Midbrain (tissue), 1 donor: ENCODE data around the gene LTA.

ENCODE experiments used
- DNase-seq: peaks from one replicate; lab custom pipeline; 2025; lab: John Stamatoyannopoulos, UW

LTA gene

DNA sequence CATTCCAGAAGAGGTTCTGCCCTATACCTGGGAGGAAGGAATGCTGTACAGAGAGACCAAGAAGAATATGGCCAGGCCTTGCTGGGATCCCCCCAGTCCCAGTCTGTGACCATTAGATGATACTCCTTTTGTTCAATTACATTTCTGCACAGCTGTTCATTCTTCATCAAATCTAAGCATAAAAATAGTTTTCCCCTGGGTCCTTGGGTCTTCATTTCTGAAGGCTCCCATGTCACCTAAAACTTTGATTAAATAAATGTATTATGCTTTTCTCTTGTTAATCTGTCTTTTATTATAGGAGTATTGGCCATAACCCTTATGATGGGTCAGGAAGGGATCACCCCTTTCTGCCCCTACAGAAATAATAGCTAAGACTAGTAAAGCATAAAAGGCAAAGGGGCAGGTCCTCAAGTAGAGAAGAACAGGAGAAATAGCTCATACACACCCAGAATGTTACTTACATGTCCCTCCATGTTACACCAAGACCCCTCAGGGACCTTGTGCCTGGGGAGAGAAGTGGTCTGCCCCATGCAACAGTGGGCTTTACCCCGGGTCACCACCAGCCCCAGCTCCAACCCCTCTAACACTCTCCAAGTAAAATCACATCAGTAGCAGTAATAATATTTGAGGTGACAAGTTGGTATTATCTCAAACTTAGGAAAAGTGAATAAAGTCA, 2.1 kb upstream of the LTA start:
- no peak for DNase-seq

DNA sequence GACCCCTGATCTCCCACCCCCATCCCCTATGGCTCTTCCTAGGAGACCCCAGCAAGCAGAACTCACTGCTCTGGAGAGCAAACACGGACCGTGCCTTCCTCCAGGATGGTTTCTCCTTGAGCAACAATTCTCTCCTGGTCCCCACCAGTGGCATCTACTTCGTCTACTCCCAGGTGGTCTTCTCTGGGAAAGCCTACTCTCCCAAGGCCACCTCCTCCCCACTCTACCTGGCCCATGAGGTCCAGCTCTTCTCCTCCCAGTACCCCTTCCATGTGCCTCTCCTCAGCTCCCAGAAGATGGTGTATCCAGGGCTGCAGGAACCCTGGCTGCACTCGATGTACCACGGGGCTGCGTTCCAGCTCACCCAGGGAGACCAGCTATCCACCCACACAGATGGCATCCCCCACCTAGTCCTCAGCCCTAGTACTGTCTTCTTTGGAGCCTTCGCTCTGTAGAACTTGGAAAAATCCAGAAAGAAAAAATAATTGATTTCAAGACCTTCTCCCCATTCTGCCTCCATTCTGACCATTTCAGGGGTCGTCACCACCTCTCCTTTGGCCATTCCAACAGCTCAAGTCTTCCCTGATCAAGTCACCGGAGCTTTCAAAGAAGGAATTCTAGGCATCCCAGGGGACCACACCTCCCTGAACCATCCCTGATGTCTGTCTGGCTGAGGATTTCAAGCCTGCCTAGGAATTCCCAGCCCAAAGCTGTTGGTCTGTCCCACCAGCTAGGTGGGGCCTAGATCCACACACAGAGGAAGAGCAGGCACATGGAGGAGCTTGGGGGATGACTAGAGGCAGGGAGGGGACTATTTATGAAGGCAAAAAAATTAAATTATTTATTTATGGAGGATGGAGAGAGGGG, 1.4 kb downstream of the LTA start:
- no peak for DNase-seq

DNA sequence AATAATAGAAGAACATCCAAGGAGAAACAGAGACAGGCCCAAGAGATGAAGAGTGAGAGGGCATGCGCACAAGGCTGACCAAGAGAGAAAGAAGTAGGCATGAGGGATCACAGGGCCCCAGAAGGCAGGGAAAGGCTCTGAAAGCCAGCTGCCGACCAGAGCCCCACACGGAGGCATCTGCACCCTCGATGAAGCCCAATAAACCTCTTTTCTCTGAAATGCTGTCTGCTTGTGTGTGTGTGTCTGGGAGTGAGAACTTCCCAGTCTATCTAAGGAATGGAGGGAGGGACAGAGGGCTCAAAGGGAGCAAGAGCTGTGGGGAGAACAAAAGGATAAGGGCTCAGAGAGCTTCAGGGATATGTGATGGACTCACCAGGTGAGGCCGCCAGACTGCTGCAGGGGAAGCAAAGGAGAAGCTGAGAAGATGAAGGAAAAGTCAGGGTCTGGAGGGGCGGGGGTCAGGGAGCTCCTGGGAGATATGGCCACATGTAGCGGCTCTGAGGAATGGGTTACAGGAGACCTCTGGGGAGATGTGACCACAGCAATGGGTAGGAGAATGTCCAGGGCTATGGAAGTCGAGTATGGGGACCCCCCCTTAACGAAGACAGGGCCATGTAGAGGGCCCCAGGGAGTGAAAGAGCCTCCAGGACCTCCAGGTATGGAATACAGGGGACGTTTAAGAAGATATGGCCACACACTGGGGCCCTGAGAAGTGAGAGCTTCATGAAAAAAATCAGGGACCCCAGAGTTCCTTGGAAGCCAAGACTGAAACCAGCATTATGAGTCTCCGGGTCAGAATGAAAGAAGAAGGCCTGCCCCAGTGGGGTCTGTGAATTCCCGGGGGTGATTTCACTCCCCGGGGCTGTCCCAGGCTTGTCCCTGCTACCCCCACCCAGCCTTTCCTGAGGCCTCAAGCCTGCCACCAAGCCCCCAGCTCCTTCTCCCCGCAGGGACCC, 2.3 kb downstream of the LTA start:
- DNase-seq, result no peak

DNA sequence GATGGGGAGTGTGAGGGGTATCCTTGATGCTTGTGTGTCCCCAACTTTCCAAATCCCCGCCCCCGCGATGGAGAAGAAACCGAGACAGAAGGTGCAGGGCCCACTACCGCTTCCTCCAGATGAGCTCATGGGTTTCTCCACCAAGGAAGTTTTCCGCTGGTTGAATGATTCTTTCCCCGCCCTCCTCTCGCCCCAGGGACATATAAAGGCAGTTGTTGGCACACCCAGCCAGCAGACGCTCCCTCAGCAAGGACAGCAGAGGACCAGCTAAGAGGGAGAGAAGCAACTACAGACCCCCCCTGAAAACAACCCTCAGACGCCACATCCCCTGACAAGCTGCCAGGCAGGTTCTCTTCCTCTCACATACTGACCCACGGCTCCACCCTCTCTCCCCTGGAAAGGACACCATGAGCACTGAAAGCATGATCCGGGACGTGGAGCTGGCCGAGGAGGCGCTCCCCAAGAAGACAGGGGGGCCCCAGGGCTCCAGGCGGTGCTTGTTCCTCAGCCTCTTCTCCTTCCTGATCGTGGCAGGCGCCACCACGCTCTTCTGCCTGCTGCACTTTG, 3.3 kb downstream of the LTA start, which contains the start of gene TNF:
TNF (plus strand) TSS at position 231 of the 567 bp plus-strand sequence; CDS start at position 408, 177 bp downstream.
- no peak for DNase-seq

DNA sequence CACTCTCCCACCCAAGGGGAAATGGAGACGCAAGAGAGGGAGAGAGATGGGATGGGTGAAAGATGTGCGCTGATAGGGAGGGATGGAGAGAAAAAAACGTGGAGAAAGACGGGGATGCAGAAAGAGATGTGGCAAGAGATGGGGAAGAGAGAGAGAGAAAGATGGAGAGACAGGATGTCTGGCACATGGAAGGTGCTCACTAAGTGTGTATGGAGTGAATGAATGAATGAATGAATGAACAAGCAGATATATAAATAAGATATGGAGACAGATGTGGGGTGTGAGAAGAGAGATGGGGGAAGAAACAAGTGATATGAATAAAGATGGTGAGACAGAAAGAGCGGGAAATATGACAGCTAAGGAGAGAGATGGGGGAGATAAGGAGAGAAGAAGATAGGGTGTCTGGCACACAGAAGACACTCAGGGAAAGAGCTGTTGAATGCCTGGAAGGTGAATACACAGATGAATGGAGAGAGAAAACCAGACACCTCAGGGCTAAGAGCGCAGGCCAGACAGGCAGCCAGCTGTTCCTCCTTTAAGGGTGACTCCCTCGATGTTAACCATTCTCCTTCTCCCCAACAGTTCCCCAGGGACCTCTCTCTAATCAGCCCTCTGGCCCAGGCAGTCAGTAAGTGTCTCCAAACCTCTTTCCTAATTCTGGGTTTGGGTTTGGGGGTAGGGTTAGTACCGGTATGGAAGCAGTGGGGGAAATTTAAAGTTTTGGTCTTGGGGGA, 4.0 kb downstream of the LTA start:
- no peak for DNase-seq

DNA sequence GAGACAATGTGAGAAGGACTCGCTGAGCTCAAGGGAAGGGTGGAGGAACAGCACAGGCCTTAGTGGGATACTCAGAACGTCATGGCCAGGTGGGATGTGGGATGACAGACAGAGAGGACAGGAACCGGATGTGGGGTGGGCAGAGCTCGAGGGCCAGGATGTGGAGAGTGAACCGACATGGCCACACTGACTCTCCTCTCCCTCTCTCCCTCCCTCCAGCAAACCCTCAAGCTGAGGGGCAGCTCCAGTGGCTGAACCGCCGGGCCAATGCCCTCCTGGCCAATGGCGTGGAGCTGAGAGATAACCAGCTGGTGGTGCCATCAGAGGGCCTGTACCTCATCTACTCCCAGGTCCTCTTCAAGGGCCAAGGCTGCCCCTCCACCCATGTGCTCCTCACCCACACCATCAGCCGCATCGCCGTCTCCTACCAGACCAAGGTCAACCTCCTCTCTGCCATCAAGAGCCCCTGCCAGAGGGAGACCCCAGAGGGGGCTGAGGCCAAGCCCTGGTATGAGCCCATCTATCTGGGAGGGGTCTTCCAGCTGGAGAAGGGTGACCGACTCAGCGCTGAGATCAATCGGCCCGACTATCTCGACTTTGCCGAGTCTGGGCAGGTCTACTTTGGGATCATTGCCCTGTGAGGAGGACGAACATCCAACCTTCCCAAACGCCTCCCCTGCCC, 4.9 kb downstream of the LTA start:
- no peak for DNase-seq

DNA sequence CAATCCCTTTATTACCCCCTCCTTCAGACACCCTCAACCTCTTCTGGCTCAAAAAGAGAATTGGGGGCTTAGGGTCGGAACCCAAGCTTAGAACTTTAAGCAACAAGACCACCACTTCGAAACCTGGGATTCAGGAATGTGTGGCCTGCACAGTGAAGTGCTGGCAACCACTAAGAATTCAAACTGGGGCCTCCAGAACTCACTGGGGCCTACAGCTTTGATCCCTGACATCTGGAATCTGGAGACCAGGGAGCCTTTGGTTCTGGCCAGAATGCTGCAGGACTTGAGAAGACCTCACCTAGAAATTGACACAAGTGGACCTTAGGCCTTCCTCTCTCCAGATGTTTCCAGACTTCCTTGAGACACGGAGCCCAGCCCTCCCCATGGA, 5.5 kb downstream of the LTA start:
- no peak for DNase-seq

DNA sequence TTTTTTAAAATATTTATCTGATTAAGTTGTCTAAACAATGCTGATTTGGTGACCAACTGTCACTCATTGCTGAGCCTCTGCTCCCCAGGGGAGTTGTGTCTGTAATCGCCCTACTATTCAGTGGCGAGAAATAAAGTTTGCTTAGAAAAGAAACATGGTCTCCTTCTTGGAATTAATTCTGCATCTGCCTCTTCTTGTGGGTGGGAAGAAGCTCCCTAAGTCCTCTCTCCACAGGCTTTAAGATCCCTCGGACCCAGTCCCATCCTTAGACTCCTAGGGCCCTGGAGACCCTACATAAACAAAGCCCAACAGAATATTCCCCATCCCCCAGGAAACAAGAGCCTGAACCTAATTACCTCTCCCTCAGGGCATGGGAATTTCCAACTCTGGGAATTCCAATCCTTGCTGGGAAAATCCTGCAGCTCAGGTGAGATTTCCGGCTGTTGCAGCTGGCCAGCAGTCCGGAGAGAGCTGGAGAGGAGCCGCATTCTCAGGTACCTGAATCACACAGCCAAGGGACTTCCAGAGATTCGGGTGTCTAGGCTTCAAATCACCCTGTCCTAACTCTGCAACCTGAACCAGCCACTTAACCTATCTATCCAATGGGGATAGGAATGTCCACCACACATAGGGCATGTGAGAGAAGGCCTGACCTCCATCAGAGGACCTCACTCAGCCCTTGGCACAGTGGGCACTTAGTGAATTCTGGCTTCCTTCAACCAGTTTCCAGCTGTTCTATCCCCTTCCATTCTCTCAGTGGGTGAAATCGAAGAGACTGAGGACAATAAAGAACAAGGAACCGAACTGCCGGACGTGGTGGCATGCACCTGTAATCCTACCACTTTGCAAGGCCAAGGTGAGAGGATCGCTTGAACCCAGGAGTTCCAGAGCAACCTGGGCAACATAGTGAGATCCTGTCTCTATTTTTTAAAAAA, 6.4 kb downstream of the LTA start:
- no peak for DNase-seq

DNA sequence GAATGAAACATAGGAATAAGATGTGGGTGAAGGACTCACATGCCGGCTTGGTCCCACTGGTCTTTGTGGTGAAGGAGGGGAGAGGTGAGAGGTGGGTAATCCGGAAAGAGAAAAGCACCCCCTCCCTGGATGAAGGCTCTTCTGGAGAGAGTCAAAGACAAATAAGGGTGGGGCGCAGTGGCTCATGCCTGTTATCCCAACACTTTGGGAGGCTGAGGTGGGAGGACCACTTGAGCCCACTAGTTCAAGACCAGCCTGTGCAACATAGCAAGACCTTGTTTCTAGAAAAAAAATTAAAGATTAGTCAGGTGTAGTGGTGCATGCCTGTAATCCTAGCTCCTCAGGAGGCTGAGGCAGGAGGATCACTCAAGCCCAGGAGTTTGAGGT, 7.0 kb downstream of the LTA start:
- no peak for DNase-seq

DNA sequence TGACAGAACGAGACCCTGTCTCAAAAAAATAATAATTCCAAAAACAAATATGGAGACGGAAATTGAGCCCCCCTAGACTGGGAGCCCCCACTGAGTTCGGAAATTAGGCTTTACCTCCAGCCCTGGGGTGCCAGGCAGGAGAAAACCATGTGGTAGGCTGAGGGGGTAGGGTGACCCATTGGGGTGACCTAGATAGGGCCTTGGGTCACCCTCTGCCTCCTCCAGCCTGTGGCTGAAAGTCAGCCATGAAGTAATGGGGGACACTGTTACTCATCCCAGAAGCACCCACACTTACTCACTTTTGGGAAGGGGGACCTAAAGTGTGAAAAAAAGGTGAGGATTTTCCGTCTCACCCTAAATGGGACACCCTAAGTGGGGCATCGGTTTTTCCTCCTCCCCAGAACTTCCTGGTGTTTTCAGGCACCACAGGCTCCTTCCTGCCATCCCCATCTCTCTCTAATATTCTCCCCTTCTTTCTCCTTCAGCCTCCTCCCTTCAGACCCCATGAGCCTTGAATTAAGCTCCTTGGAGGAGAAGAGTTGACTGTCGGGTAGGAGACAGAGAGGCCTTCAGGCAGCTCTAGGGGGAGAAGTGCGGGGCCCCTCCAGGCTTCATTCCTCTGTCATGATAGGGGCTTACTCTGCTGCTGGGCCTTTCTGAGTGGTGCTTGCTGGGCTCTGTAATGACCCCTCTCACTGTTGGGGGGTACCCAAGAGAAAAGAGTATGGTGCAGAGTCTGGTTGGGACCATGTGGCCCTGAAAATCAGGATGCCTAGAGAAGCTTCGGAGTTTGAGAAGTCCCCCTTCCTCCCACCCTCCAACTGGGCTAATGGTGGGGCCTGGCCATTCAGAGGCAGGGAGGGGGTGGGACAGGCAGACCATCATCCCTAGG, 7.7 kb downstream of the LTA start:
- DNase-seq, result no peak

DNA sequence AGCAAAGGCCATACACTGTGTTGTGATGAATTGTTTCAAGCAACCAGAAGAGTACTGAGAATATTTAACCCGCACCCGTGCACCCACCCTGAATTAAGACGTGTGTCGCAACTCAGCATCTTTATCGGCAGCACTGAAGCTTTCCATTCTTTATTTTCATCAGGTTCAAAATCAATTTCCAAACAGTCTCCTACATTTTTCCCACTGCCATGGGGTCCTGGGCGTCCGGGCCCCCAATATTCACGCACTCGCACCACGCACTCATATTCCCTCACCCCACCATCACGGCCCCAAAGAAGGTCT, 8.3 kb downstream of the LTA start:
- DNase-seq, result no peak

DNA sequence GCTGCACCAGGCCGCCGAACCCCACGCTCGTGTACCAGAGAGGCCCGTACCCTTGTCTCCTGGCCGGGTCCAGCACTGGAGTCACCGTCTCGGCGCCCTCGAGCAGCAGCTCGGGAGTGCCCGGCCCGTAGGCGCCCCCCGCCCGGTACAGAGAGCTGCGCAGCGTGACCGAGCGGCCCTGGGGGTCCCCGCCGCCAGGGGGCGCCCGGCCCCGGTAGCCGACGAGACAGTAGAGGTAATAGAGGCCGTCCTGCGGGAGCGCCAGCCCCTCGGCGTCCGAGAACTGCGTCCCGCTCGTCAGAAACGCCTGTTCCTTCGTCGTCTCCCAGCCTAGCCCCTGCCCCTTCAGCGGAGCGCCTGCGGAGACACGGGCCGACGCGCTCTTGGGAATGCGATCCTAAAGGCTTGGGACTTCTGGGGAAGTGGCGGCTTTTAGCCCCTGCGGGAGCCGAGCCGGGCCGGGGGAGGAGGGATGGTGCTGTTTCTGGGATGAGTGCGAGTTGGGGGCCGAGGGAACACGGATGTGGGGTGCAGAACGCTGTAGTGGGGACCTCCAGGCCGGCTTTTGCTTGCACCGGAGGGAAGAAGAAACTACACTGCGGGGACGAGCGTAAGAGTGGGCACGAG, 8.8 kb downstream of the LTA start:
- DNase-seq, result peak; percentile 84

DNA sequence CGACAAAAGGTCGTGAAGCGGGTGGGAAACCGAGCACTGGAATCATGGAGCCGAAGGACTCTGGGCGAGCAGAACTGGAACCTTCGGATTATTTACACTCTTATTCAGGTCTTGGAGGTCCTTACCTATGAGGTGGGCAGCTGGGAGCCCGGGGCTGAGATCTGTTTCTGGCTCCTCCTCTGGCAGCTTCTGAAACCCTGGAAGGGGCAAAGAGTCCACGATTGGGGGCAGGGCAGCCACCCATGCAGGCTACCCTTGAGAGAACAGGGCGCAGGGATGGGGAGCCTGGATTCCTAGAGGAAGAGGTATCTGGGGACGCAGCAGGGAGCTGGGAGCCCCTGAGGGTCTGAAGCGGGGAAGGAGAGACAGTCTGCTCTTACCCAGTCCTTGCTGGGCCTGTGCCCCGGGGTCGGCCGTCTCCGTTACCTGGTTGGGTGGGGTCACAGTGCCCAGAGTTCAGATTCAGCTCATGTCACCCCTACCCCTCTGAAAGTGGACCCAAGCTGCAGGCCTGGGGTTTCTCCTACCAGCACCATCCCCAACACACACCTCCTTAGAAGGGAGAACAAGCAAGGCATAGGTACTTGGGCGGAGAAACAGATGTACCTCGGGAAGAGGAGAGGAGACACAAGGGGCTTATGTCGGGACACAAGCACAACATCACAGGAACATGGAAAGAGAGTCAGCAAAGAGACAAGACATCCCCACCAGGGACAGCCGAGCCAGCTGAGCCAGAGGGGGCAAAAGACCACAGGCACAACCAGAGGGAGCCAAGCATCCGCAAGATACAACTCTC, 9.5 kb downstream of the LTA start:
- DNase-seq, result peak; percentile 17

DNA sequence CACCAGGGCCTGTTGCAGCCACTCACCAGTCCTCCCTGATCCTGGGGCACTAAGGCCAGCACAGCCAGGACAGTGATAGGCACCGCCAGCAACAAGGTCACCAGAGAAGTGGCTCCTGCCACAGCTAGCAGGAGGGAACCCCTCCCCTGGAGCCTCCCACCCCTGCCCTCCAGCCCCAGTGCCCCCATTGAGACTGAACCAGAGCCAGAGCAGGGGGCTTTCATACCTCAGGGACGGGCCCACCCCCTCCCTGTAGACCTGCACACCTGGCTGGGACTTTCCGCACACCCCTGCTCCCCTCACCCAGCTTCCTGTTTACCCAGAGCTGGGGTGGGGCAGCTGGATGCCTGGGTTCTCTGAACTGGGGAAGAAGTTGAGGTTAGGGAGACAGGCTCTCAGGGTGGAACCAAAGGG, 10.1 kb downstream of the LTA start, which contains the start of gene LTB:
LTB (minus strand) TSS at position 195 of the 414 bp plus-strand sequence; CDS start at position 188, 7 bp downstream.
- no peak for DNase-seq

DNA sequence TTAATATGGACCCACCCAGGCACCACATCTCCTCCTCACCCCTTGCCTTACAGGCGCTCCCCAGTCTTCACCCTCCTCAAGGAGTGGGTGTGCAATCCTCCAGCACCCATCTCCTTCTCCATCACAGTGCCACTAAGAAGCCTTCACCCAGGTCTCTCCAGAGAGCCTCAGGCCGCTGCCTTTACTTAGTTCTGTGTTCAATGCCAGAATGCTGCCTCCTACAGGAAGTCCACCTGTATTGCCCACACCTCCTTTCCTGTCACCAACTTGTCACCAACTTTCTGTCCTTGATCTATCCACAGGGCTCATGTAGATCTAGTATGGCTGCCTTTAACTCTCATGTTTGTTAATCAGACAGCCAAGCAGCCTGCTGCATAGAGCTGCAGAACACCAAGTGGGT, 13.4 kb downstream of the LTA start:
- no peak for DNase-seq

DNA sequence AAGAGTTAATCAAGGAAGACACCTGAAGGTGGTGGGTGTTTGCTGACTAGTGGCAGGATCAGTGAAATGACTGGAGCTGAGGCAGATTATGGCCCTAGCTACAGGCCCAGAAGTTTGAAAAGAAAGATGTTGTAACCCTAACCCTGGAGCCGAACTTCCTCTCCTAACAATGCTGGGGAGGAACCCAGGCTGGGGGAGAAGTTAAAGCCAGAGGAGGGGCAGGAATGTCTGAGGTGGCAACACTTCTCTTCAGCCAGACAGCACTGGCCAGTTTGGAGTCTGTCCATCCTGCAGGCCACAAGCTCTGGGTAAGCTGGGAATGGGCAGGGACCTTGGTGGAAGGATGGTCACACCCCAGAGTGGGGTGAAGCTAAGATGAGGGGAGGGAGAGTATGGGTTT, 13.9 kb downstream of the LTA start, which contains the start of gene LST1:
LST1 (plus strand) TSS at position 270 of the 400 bp plus-strand sequence. CDS start 1,023 bp downstream, outside the sequence.
- peak; percentile 31 for DNase-seq
